ENCODE results near the gene DRP2.
"Not testable (repeated sequence)": the region's sequence is repeated elsewhere in the genome, so short reads cannot be mapped to it uniquely, and the experiment has no call there.

The DRP2 gene

GRCh38 chrX:101232316-101232715 lies 12.7 kb downstream of the DRP2 start:
- DNase-seq = peak in 1 of 56 donors; percentile 1

GRCh38 chrX:101237041-101237440 lies 17.5 kb downstream of the DRP2 start:
- DNase-seq = no peak

DNA sequence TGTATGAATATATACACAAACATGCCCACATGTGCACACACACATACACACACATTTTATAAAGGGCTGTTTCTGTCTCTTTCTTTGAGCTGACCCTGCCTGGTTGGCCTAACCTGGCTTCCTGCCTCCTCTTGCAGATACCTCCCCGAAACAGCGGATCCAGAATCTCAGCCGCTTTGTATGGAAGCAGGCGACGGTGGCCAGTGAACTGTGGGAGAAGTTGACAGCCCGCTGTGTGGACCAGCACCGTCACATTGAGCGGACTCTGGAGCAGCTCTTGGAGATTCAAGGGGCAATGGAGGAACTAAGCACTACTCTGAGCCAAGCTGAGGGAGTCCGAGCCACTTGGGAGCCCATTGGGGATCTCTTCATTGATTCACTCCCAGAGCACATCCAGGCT lies 21.9 kb downstream of the DRP2 start:
- DNase-seq = no peak

- DNase-seq = no peak
Observed at GRCh38 chrX:101252634-101253033, 33.0 kb downstream of the DRP2 start.

DNA sequence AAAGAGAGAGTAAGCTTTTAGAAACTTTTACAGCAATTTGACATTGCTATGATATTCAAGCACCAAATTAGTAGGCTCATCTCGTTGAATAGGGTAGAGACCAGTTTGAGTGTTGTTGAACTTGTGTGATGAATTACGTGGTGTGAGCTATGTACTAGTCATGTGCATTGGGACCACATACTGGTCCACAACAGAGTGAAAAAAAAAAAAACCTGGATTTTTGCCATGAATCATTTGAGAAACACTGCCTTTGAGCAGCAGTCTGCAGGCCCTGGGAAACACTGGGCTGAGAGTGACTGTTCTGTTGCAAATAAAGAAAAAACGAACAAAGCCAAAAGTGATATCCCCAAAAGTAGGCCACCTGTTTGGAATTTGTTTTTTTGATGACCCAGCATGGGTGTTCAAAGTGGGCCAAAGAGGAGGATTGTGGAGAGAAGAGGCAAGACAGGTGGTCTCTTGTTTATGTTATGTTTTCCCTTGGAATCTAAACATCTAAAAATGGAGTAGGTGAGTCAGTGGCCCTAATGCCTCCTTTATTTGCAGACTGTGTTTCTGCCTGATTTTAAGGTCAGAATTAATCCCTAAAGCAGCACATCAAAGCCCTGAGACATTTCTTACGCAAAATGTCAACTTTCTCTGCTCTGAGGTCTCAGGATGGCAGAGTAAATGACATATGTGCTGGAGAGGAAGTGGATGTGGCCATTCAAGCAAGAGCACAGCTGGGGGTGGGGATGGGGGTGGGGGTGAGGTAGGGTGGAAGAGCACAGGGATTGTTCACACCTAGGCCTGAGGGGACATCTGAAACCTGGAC lies 38.1 kb downstream of the DRP2 start:
- DNase-seq = no peak

- DNase-seq = no peak
Observed at GRCh38 chrX:101258259-101258581, 38.6 kb downstream of the DRP2 start.

DNA sequence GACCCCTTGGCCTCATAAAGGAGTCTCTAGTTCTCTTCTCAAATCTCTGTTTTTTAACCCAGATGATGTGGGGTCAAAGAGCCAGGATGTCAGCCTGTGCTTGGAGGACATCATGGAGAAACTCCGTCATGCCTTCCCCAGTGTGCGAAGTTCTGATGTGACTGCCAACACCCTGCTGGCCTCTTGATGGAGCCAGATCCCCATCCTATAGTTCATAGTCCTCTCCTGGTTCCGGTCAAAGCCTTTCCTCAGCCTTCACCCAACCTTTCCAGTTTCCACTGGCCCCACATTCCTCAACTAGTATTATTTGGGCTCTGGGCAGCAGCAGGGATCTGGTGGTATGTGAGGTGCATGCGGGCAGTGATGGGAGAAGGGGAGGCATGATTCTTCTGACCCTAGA lies 40.8 kb downstream of the DRP2 start:
- DNase-seq = no peak

GRCh38 chrX:101262590-101262989 lies 43.0 kb downstream of the DRP2 start:
- no peak for DNase-seq

DNA sequence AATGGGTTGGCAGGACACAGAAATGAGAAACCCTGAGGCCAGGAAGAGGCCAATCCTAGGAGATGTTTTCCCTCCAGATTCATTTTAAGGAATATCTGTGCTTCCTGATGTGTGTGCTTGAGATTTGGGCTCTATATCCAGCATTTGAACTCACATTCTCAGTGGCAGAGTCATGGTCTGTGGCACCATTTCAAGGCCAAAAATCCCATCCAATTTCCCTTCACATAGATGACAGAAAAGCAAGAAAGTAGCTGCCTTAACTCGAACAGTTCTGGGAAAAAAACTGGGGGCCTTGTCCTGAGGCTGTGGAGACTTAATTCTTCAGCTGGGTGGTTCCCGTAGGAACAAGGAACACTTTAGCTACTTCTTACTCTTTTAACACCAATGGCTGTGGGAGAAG lies 44.2 kb downstream of the DRP2 start:
- DNase-seq = no peak

GRCh38 chrX:101265869-101266428 lies 46.4 kb downstream of the DRP2 start:
- peak in 3 of 56 donors; percentile 4 to 14 (median 7) for DNase-seq

GRCh38 chrX:101274198-101274597 lies 54.6 kb downstream of the DRP2 start:
- DNase-seq = no peak

DNA sequence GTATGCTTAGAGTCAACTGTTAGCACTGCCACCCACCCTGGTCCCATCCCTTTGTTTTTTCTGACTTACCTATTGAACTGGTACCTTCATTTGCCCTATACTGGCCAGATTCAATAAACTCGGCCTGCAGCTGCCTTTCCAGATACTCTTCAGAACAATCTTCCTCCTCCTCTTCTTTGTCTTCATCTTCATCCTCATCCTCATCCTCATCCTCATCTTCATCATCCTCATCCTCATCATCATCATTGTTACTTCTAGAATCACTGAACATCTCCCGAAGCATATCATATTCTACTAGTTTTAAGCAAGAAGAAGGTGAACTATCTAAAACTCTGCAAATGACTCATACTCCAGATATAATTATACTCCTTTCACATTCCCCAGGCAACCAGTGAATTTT lies 56.7 kb downstream of the DRP2 start:
- no peak for DNase-seq

- DNase-seq = peak in 1 of 56 donors; percentile 0
Observed at GRCh38 chrX:101287402-101287801, 67.8 kb downstream of the DRP2 start.

DNA sequence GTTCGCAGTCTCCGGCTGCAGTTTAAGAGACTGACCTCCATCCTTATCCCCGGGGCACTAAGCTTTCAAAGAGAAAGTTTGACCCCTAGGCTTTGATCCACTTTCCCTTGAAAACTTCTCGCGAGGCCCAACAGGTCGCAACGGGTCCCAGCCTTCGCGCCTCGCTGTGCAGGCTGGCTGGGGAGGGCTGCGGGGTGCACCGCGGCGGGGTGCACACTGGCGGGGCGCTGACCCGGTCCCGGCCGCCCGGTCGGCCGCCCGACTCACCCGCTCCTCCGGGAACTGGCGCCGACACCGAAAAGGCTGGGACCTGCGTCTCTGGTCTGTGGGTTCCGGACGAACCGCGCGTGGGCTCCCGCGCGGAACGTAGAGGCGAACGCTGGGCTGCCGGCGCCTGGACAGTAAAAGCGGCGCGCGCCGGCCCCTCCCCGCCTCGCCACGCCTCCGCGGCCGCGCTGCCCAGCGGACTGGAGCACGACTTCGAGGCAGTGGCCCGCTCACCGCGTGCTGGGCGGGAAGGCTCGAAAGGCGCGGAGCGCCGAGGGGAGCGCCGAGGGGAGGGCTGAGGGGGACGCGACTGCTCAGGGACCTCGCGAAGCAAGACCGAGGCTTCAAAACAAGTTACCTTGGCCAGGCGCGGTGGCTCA lies 71.5 kb downstream of the DRP2 start, which contains the start of gene TAF7L:
TAF7L (minus strand) TSS at position 378 of the 647 bp plus-strand sequence. CDS start 3,791 bp downstream, outside the sequence.
- DNase-seq = no peak

DNA sequence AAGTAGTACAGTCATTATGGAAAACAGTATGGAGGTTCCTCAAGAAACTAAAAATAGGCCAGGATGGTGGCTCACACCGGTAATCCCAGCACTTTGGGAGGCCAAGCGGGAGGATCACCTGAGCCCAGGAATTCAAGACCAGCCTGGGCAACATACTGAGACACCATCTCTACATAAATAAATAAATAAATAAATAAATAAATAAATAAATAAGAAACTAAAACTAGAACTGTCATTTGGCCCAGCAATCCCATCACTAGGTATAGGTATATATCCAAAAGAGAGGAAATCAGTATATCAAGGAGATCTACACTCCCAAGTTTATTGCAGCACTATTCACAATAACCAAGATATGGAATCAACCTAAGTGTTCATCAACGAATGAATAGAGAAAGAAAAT lies 76.0 kb downstream of the DRP2 start:
- DNase-seq = not testable (repeated sequence)

DNA sequence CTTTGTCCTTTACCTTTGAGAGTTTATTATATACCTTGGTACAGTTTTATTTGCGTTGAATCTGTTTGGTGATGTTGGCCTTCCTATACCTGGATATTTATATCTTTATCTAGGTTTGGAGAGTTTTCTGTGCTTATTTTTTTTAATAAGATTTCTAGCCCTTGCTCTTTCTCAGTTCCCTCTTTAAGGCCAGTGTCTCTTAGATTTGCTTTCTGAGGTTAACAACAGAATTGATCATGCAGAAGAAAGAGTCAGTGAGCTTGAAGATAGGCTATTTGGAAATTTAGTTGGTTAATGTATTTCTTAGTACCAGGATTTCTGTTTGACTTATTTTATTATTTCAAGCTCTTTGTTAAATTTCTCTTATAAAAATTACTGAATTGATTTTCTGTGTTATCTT lies 84.2 kb downstream of the DRP2 start:
- no peak for DNase-seq
